Hypothalamus (tissue), 51 donors: ENCODE results near the gene DNAH17.

Source experiments
- DNase-seq, 51 donors: peaks; one replicate each; lab custom pipeline; 2025; lab: John Stamatoyannopoulos, UW

Gene DNAH17

DNA sequence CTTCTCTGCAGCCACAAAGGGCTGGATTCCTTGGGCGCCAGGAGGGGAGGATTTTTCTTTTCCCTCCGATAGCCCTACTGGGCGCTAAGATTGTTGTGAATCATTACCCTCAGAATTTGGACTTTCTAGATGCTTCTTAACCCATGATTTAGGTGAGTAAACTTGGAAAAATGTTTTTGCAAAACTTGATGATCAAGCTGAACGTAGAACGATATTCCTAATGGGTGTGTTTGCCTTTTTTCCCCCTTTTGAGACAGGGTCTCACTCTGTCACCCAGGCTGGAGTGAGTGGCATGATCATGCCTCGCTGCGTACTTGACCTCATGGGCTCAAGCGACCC lies 155.0 kb downstream of the DNAH17 start:
- no peak for DNase-seq

DNA sequence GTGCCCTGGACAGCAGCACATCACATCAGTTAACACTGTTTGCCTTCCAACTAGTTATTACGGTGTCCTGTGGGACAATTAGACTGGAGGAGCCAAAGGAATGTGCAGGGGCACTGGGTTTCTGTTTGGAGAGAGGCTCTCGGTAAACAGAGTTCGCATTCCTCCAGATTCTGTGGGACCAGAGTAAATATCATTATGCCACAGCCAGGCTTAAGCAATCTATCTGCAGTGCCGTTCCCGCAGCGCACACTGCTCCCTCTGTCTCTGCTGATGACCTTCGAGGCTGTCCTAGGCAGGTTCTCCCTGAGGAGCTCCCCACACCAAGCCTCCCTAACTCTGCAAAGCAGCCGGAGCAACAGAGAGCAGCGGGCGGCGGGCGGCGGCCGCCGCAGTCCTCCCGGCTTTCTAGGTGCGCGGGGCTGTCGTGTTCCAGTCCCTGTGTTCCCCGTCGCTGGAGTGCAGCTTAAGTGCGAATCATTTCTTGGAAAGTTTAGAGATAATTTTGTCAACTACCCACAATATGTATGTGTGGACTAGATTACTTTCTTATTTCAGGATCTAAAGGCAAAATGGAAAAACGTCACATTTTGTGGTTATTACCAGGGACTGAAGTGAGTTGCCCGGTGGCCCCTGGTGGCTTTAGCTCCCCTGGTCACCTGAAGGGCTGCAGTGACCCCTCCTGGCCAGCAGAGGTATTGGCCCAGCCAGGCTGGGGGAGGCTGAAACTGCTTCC lies 155.5 kb downstream of the DNAH17 start:
- peak in 45 of 51 donors; percentile 8 to 80 (median 48) for DNase-seq

DNA sequence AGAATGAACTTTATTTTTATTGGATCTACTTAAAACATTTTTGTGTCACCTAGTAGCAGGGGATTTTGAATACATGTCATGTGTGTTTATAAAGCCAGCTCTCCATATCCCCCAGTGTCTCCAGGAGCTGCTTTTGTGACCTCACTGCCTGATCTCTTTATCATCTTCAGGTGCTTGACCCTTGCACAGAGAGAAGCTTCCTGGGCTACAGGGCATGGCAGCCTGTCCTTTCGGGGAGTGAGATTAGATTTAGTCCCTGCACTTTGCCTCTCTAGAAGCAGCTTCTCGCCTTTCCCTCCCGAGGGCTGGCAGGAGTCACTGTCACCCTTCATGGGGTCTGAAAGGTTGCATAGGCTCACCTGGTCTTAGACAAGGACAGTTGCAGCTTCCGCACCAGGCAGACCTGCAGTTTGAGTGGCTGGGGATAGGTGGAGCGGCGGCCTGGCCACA lies 156.1 kb downstream of the DNAH17 start:
- DNase-seq = no peak

DNA sequence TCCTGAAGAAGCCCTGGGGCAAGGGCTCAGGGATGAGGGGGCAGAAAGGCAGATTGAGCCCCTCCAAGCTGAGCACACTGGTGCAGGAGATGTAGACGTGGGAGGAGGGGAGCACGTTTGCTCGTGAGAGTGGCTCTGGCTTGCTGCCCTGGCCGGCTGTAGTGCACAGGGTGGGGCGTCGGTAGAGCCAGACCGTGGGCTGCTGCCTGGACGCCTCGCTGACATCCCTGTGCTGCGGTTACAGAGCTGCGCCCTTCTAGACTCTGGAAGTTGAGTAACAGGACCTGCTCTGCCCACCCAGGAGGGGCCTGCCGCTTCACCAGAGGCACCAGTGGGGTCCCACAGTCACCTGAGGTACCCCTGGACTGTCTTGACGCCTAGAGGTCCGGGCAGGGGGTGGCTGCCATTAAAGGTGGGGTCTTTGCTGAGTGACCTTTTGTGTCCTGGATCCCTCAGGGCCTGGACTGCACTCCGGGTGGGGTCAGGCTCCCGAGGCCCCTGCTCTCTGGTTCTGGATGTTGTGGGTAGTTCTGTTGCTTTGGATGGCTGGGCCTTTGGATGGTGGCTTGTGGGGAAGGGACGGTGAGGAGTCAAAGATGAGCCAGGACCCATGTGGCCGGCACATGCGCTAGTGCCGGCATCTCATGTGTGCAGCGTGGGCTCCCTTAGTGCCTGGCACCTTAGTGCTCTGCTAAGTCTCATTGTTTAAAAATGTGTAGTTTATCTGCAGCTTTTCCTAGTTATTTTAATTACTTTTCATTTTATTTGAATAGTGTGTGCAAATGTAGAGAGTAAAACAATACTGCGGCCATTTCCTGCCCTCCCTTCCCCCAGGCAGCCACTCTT lies 157.0 kb downstream of the DNAH17 start:
- DNase-seq = no peak

DNA sequence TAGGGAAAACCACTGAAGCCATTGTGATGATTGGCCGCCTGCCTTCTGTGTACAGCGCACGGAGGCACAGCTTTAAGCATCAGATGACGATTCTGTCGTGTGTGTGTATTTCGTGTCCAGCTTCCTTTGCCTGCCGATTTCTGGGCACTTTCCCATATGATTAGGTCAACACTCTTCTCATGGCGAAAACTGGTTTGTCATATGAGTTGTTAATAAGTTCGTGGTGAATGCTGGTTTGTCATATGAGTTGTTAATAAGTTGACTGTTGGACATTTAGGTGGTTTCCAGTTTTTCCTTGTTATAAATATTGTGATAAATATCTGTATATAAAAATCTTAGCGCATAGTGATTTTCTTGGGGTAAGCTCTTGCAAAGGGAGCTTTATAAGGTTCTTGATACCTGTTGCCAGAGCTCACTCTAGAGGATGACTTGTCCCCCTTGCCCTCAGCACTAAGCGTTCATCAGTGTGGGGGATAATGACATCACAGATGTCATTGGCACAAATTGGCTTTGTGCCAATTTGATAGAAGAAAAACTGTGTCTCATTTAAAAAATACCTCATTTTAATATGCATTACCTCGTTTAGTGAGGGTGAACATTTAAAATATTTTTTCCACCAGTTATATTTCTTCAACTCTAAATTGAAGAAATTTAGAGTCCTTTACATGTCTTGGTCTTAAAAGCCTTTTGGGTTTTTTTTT lies 158.7 kb downstream of the DNAH17 start:
- DNase-seq = no peak

DNA sequence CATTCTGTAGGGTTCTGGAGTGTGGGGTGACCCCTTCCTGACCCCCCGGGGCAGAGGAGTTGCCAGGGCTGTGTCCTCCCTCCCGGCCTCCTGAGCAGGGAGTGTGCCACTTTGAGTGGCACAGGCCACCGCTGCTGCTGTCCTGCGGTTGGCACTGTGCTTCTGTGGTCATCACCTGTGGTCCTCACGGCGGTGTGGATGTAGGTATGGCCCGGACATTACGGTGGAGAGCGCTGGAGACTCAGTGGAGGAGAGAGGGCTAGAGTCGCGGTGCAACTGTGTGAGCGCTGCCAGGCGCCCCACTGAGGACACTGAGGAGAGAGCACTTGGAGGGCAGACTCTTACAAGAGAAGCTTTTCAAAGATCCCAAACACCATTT lies 159.7 kb downstream of the DNAH17 start:
- DNase-seq = no peak

DNA sequence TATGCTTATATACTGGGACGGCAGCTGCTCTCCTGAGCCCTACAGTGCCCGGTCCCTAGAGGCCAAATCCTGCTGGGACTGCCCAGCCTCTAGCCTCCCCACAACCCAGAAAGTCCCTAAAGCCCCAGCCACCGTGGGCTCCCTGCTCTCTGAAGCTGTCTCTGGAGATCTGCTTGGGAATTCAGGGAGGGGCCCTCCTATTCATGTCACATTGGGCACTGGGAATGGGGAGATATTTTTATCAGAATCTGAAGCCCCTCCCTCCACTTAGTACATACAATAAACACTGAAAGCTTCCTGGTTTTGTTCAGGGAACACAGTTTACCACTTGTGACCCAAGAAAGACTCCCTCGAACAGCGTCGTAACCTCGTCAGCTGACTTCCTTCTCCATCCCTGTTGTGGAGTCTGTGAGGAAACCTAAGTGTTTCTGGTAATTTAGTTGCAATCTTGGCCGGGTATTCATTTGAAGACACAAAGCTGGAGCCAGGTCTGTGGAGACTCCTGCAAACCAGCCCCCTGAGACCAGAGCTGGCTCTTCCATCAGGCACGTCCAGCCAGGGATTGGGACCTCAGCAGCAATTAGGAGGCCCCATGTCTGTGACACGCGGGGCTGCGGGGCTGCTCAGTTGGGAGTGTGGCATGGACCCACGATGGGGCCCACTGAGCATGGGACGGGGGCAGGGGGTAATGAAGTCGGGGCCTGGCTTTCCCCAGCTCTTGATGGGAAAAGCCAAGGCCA lies 160.2 kb downstream of the DNAH17 start:
- peak in 5 of 51 donors; percentile 10 to 33 (median 13) for DNase-seq

DNA sequence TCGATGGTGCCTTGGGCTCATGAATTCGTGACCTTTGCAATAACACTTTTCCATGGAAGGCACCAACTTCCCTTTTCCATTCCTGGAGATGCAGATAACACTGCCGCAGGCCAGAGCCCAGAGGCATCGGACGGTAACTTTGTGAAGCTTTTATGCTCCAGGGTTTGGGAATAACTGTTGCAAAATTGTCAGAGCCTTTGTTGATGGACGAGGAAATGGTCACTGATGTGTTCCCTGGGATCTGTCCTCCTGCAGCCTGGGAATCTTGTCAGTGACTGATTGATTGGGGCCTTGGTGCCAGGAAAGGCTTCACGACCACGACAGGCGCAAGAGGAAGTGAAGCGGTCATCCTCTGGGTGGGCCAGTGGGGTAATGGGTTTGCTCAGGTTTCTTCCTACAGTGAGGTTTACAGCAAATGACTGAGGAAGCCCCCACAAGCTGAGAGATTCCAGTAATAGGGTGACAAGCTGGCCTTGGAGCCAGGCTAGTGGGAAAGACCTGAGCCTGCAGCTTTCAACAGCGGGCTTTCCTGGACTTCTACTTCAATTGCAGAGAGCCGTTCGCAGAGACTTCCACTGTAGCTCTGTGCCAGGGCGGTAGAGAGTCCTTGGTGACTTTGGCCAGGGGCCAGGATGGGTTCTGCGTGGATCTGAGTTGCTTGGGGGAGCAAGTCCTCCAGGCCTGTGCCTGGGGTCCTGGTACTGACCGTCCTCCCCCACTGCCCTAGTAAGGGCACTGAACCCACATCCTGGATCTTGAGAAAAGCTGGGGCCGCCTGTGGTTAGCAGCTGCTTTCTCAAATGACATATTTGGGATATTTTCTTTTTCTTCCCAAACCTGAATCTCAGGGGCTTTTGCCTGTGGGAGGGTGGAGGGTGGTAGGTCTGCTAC lies 161.1 kb downstream of the DNAH17 start:
- DNase-seq = peak in 1 of 51 donors; percentile 23

DNA sequence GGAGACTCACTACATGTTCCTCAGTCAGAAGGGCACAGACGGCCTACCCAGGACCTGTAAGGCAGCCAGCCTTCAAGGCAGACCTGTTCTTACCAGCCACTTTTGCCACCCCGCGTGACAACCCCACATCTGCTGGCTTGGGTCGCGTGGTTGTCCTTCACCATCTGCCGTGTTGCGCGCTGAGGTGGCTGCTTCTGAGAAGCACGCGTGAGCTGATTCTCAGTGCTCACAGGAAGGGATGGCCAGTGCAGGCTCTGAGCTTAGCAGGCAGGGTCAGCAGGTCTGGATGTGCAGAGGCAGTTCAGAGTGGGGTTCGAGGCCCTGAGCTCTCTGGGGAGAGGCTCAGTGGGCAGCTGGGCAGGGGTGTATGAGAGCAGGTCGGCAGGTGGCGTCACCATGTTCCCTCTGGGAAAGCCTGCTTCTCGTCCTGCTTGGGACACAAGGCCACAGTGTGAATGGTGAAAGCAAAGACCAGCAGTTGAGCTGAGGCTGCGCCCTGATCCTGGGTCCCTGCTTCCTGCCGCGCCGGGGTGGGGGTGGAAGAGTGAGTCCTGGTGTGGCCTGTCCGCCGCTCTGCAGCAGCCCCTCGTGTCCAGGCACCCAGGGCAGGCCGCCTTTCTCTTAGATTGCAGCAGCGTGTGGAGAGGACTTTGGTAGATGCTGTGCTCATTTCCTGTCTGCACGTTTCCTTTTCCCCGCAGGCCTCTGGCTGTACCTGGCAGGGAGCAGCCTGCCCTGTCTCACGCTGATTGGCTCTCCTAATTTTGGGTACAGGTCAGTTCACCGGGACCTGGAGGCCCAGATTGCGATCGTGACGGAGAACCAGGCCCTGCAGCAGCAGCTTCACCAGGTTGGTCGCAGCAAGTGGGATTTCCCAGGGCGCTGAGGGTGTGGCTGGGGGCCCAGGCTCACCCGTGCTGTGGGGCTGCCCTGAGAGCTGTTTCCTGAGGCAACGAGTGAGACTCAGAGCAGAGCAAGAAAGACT lies 162.7 kb downstream of the DNAH17 start:
- no peak for DNase-seq

DNA sequence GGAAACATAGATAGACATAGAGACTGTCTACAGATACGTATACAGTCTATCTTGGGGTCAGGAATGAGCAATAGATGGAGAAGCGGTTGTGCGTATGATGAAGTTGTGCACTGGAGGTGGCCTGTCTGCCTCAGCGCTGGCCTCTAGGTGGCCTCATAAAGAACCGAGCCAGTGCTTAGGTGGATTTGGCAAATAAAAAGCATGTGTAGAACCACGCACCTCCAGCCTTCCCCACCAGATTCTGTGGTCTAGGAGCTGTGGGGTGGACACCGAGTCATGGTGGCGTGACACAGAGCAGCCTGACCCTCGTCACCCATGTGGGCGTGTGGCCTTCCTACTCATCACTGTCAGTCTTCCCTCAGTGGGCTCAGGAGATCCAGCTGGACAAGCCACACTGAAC lies 164.8 kb downstream of the DNAH17 start:
- DNase-seq = no peak

DNA sequence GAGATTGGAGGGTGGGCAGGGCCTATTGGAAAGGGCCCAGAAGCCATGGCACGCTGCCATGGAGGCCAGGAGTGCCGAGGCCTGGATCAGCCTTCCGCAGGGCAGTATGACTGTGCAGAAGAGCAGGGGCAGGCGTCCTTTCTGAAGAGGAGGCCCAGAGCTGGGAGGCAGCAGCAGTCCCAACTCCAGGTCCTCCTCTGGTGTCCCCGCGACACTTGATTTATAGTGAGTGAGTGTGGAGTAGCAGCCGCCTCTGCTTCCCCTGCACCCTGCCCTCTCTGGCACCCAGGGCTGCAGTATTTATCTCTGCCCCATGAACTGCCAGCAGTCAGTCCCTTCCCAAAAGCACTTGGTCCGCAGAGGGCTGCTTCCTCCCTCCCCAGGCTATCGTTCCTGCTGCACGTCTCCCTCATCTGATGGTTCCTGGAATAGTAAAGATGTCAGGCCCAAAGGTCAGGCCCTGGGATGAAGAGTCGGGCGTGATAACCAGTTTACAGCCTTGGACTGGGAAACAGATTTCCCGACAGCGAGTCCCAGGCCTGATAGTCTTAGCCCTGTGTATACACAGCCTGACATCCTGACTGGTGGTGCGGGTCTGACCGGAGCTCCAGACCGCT lies 165.8 kb downstream of the DNAH17 start:
- DNase-seq = no peak

DNA sequence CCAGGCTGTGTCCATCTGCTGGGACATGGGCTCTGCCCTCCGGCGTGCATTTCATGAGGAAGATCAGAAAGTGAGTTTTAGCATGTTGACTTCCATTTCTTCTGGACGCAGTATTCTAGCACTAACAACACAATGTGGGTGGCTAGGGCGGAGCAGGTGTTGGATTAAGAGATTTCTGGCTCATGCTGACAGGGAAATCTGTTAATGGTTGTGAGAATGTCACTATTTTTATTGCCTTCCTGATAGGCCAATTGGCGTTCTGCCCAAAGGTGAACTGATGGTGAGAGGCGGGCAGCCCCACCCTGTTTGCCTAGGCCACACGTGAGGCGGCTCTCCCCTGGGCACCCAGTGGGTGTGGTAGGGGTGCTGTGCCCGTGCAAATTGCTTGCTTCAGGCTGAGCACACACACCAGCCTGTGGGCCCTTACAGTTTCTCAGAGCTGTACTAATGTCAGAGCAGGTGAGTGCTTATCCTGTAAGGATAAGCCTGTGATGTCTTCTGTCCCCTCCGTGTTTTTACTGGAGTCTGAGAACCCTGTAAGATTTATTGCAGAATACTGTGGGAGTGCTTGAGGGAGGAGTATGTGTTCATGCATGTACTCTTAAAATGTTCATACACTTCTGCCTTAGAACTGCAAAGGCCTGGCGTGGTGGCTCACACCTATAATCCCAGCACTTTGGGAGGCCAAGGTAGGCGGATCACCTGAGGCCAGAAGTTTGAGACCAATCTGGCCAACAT lies 167.8 kb downstream of the DNAH17 start:
- no peak for DNase-seq

DNA sequence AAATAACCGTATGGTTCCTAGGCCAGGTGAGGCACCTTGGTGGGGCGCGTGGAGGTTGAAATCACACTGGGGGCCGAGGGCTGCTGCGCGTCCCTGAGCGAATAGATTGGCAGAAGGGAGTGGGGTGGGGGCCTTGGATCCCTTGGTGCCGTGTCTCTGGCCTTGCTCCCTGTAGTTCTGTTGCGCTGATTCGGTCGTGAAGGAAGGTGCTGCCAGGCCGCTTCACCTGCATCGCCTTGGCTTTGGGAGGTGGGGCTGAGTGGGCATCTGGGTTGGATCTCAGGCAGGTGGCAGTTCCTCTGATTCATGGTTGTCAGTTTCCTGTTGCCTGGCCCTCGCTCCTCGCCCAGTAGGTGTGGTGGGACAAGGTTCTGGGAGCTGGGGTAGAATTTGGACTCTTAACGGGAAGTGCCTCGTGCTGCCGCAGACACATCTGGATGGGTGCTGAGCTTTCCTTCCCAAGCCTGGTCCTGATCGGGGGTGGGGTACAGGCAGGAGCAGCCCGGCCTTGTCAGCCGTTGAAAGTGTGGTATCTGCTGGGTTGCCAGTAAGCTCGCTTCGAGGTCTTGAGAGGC lies 168.6 kb downstream of the DNAH17 start:
- no peak for DNase-seq

DNA sequence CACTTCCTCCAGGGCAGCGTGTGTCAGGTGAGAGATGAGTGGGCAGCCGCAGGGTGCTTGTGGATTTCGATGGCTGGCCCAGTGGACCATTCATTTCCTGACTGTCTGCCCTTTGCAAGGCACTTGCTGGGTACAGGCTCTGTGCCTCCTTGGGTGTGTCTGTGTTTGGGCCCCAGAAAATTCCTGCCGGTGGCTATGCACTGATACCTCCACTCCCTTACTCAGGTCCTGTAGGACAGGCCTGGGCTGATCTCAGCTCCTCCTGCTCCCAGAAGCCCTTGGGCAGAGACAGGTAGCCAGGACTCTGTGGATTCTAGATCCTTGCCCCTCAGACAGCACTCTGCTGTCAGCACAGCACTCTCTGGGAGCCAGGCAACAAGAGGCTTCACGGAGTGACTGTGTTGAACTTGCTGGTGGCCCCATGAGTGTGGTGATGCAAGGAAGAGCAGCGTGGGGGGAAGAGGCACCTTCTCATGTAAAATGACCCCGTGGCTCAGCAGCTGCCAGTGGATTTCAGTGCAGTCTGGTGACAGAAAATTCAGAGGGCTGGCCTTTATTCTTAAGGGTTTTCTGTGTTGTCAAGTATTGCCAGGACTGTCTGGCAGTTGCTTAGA lies 169.7 kb downstream of the DNAH17 start:
- DNase-seq = no peak

DNA sequence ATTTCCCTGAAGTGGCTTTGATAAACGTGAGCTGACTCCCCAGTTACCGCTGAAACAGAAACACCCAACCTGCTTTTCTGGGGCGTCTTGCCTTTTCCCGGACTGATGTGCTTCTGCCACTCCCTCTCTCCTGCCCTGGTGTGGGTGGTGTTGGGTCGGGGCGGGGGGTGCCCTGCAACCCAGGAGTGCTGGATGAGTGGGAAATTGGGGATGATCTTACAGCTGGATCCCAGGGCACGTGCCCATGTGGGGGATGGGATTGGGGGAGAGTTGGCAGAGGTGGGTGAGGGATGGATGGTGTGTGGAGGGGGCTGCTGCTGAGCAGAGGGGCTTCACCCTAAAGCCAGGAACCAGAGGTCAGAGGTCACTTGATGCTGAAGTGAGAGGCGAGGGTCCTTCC lies 170.3 kb downstream of the DNAH17 start:
- DNase-seq = no peak

DNA sequence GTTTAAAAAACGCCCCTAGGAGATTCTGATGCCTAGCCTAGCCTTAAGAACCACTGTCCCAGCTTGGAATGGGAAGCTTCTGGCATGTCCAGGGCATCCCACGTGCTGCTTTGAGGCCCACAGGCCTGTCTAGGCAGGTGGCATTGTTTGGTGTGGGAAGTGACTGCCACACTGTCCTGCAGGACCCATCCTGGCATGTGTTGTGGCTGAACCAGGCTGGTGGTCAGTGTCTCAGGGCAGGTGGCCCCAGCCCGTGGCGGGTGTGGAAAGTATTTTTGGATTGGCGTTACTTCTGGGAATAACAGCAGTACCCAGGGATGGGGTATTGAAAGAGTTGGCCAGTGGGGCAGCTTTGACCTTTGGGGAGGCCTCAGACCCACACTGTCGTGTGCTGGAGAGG lies 170.8 kb downstream of the DNAH17 start:
- DNase-seq = no peak

DNA sequence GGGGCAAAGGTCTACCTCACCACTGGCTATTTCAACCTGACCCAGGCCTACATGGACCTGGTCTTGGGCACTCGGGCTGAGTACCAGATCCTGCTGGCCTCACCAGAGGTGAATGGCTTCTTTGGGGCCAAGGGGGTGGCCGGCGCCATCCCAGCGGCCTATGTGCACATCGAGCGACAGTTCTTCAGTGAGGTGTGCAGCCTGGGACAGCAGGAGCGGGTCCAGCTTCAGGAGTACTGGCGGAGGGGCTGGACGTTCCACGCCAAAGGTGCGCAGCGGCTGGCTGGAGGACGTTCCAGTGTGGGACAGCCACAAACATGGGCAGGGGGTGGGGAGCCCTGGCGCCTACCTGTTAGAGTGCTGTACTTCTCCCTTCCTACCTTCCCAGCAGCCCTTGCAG lies 173.4 kb downstream of the DNAH17 start:
- no peak for DNase-seq
